ENCODE results near the gene IL17RD. TPM values are rescaled to one million over a fixed set of nuclear protein-coding genes. Genes with fewer than 3 reads are reported as not detected.

Gene IL17RD
- total RNA-seq, 1 experiment from 2014 or later, result 8.3 TPM

DNA sequence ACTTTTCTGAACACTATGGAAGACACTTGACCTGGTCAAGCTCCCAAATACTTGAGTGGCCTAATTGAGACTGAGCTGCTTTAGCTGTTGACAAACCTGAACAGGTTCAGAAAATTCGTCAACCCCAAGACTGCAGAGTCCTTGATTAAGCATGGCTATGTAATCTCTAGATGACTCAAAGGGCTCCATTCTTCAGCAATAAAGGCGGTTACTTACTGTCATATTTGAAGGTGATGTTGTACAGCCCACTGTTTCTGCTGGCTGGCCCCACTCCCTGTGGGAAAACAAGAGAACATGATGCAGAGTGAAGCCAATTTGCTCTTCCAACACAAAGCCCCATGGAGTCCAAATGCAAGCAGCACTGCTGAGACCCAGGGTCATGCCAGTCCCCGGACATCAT is 45.1 kb downstream of the IL17RD start:
- H3K4me2 ChIP-seq, result no peak overlapping the region
- no peaks in the 10 kb centered on the region for H3K4me1 ChIP-seq (replicated peaks; ENCODE audit: insufficient read depth)
- H3K4me3 ChIP-seq, result no peak overlapping the region
- no peak overlapping the region for H3K27ac ChIP-seq
- no peaks in the 10 kb centered on the region for H3K27me3 ChIP-seq (ENCODE audit: insufficient read depth, low read depth)
- H3K79me2 ChIP-seq (ENCODE audit: low read depth), result no peaks in the 10 kb centered on the region
- intact Hi-C loops (cut with micrococcal nuclease; ENCODE audit: unreplicated experiment), result no loop called here
- H2AFZ ChIP-seq, result no peak overlapping the region
- DNase-seq, result no peak
- TF ChIP-seq EZH2 (IDR thresholded peaks at IDR 0.05; ENCODE audit: low read depth) (no peak), CTCF (conservative IDR thresholded peaks at IDR 0.05) (no peak)
- BruUV-seq (replicated peaks), result no TSS peak
- H3K9me2 ChIP-seq (ENCODE audit: insufficient read depth), result no peaks in the 10 kb centered on the region
- no peaks in the 10 kb centered on the region for H4K20me1 ChIP-seq (ENCODE audit: insufficient read depth)
- no peaks in the 10 kb centered on the region for H3K9me3 ChIP-seq (ENCODE audit: insufficient read depth, low read depth)
- no peaks in the 10 kb centered on the region for H3K36me3 ChIP-seq (ENCODE audit: low read depth)
- no peaks in the 10 kb centered on the region for H3F3A ChIP-seq (ENCODE audit: insufficient read depth, low read depth)
- CTCF ChIA-PET, result no interaction called here
- POLR2A ChIA-PET (ENCODE audit: unreplicated experiment), result interaction anchor here (1.0 kb wide), 1 partner anchor 41 kb away, joined by 3 read pairs; no protein-coding TSS in a partner anchor

GRCh38 chr3:57118254-57118653 is 46.9 kb downstream of the IL17RD start:
- Histone ChIP-seq H3K4me2 (no peak overlapping the region), H4K20me1 (ENCODE audit: insufficient read depth) (no peaks in the 10 kb centered on the region), H3K27ac (no peak overlapping the region), H3K27me3 (ENCODE audit: insufficient read depth, low read depth) (no peaks in the 10 kb centered on the region), H3K36me3 (ENCODE audit: low read depth) (no peaks in the 10 kb centered on the region), H2AFZ (no peak overlapping the region), H3K4me1 (replicated peaks; ENCODE audit: insufficient read depth) (no peaks in the 10 kb centered on the region), H3K79me2 (ENCODE audit: low read depth) (no peaks in the 10 kb centered on the region), H3K4me3 (no peak overlapping the region), H3K9me3 (ENCODE audit: insufficient read depth, low read depth) (no peaks in the 10 kb centered on the region), H3F3A (ENCODE audit: insufficient read depth, low read depth) (no peaks in the 10 kb centered on the region), H3K9me2 (ENCODE audit: insufficient read depth) (no peaks in the 10 kb centered on the region)
- ChIA-PET CTCF (no interaction called here), POLR2A (ENCODE audit: unreplicated experiment) (interaction anchor here (0.6 kb wide), 1 partner anchor 774 kb away, joined by 3 read pairs; no protein-coding TSS in a partner anchor)
- intact Hi-C loops (cut with micrococcal nuclease; ENCODE audit: unreplicated experiment), result no loop called here
- no peak for TF ChIP-seq EZH2 (IDR thresholded peaks at IDR 0.05; ENCODE audit: low read depth)
- no TSS peak for BruUV-seq (replicated peaks)
- no peak for DNase-seq

- H4K20me1 ChIP-seq (ENCODE audit: insufficient read depth), result no peaks in the 10 kb centered on the region
- intact Hi-C loops (cut with micrococcal nuclease; ENCODE audit: unreplicated experiment), result no loop called here
- no peaks in the 10 kb centered on the region for H3K9me2 ChIP-seq (ENCODE audit: insufficient read depth)
- H3K27me3 ChIP-seq (ENCODE audit: insufficient read depth, low read depth), result no peaks in the 10 kb centered on the region
- H3K36me3 ChIP-seq (ENCODE audit: low read depth), result no peaks in the 10 kb centered on the region
- BruUV-seq (replicated peaks), result no TSS peak
- H2AFZ ChIP-seq, result no peak overlapping the region
- ChIA-PET CTCF (interaction anchor here (0.6 kb wide), 1 partner anchor 744 kb away, joined by 5 read pairs; no protein-coding TSS in a partner anchor), POLR2A (ENCODE audit: unreplicated experiment) (interaction anchor here (0.6 to 0.7 kb wide), 2 partner anchors 33 to 108 kb away, joined by 5 to 10 read pairs; no protein-coding TSS in a partner anchor)
- H3K27ac ChIP-seq, result no peak overlapping the region
- no peaks in the 10 kb centered on the region for H3K79me2 ChIP-seq (ENCODE audit: low read depth)
- no peak for DNase-seq
- no peaks in the 10 kb centered on the region for H3K4me1 ChIP-seq (replicated peaks; ENCODE audit: insufficient read depth)
- TF ChIP-seq CTCF (conservative IDR thresholded peaks at IDR 0.05) (no peak), EZH2 (IDR thresholded peaks at IDR 0.05; ENCODE audit: low read depth) (no peak)
- no peaks in the 10 kb centered on the region for H3F3A ChIP-seq (ENCODE audit: insufficient read depth, low read depth)
- no peak overlapping the region for H3K4me3 ChIP-seq
- H3K9me3 ChIP-seq (ENCODE audit: insufficient read depth, low read depth), result no peaks in the 10 kb centered on the region
- H3K4me2 ChIP-seq, result no peak overlapping the region
Measured at GRCh38 chr3:57116501-57116900, 48.7 kb downstream of the IL17RD start.

GRCh38 chr3:57112206-57112605 is 52.9 kb downstream of the IL17RD start:
- H3K27me3 ChIP-seq (ENCODE audit: insufficient read depth, low read depth), result no peaks in the 10 kb centered on the region

More at GRCh38 chr3:57112206-57112605, 52.9 kb downstream of the IL17RD start:
- BruUV-seq (replicated peaks), result no TSS peak
- Histone ChIP-seq H3K36me3 (ENCODE audit: low read depth) (no peaks in the 10 kb centered on the region), H3K9me2 (ENCODE audit: insufficient read depth) (no peaks in the 10 kb centered on the region), H4K20me1 (ENCODE audit: insufficient read depth) (no peaks in the 10 kb centered on the region), H3K4me3 (no peak overlapping the region), H3K27ac (no peak overlapping the region), H3K79me2 (ENCODE audit: low read depth) (no peaks in the 10 kb centered on the region), H3K9me3 (ENCODE audit: insufficient read depth, low read depth) (no peaks in the 10 kb centered on the region), H3F3A (ENCODE audit: insufficient read depth, low read depth) (no peaks in the 10 kb centered on the region), H3K4me1 (replicated peaks; ENCODE audit: insufficient read depth) (no peaks in the 10 kb centered on the region), H2AFZ (no peak overlapping the region), H3K4me2 (no peak overlapping the region)
- ChIA-PET CTCF (no interaction called here), POLR2A (ENCODE audit: unreplicated experiment) (no interaction called here)
- intact Hi-C loops (cut with micrococcal nuclease; ENCODE audit: unreplicated experiment), result no loop called here
- TF ChIP-seq CTCF (conservative IDR thresholded peaks at IDR 0.05) (0 out of 2 replicates have a peak, but pooled peaks have one; percentile 12), EZH2 (IDR thresholded peaks at IDR 0.05; ENCODE audit: low read depth) (no peak)
- no peak for DNase-seq
